ENCODE results near the gene ANAPC7.
"Not testable (repeated sequence)": the region's sequence is repeated elsewhere in the genome, so short reads cannot be mapped to it uniquely, and the experiment has no call there.

ANAPC7 gene

DNA sequence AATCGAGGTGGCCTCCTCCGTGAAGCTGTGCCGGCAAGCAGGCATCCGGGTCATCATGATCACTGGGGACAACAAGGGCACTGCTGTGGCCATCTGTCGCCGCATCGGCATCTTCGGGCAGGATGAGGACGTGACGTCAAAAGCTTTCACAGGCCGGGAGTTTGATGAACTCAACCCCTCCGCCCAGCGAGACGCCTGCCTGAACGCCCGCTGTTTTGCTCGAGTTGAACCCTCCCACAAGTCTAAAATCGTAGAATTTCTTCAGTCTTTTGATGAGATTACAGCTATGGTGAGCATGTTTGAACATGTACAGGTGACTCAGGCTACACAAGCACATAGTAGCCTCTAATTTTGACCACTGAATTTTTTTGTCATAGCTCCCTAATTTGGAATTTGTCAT, 62.8 kb downstream of the ANAPC7 start:
- Histone ChIP-seq H3K4me3 (ENCODE audit: low read depth, low read length, poor library complexity, severe bottlenecking) (no peak overlapping the region), H3F3A (ENCODE audit: insufficient read depth, low read length) (no peaks in the 10 kb centered on the region)

DNA sequence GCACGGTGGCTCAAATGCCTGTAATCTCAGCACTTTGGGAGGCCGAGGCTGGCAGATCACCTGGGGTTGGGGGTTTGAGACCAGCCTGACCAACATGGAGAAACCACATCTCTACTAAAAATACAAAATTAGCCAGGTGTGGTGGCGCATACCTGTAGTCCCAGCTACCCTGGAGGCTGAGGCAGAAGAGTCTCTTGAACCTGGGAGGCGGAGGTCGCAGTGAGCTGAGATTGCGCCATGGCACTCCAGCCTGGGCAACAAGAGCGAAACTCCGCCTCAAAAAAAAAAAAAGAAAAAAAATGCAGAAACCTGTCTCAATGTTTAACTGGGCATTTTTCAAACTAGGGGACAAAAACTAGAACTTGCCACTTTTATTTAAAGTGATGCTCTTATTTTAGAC, 63.2 kb downstream of the ANAPC7 start:
- H2AFZ ChIP-seq (ENCODE audit: low read length); H3K27me3 ChIP-seq (ENCODE audit: insufficient read depth, low read length); H3K79me2 ChIP-seq (ENCODE audit: insufficient read depth, low read length); H3K9me2 ChIP-seq (ENCODE audit: low read depth, low read length); H3K4me1 ChIP-seq (ENCODE audit: insufficient read depth, low read length, severe bottlenecking); H3K27ac ChIP-seq (ENCODE audit: low read depth, low read length, poor library complexity, severe bottlenecking); H3K4me2 ChIP-seq (ENCODE audit: low read length); H3F3A ChIP-seq (ENCODE audit: insufficient read depth, low read length); H3K9ac ChIP-seq (ENCODE audit: low read length); H3K9me3 ChIP-seq (ENCODE audit: low read length); H3K4me3 ChIP-seq (ENCODE audit: low read depth, low read length, poor library complexity, severe bottlenecking); H4K20me1 ChIP-seq (ENCODE audit: insufficient read depth, low read length): not testable (repeated sequence)
- H3K36me3 ChIP-seq (ENCODE audit: insufficient read depth, low read length): peaks cover 99% of the 10 kb centered on the region

More for the DNA sequence above, 62.8 kb downstream of the ANAPC7 start:
- Histone ChIP-seq H2AFZ (ENCODE audit: low read length) (no peak overlapping the region), H3K9ac (ENCODE audit: low read length) (no peak overlapping the region), H3K27ac (ENCODE audit: low read depth, low read length, poor library complexity, severe bottlenecking) (no peak overlapping the region), H3K79me2 (ENCODE audit: insufficient read depth, low read length) (no peaks in the 10 kb centered on the region), H3K27me3 (ENCODE audit: insufficient read depth, low read length) (no peaks in the 10 kb centered on the region), H3K4me1 (ENCODE audit: insufficient read depth, low read length, severe bottlenecking) (no peaks in the 10 kb centered on the region), H3K36me3 (ENCODE audit: insufficient read depth, low read length) (peaks cover 99% of the 10 kb centered on the region), H3K4me2 (ENCODE audit: low read length) (no peak overlapping the region), H3K9me3 (ENCODE audit: low read length) (no peaks in the 10 kb centered on the region), H3K9me2 (ENCODE audit: low read depth, low read length) (no peaks in the 10 kb centered on the region), H4K20me1 (ENCODE audit: insufficient read depth, low read length) (no peaks in the 10 kb centered on the region)
- no peak for TF ChIP-seq EZH2 (IDR thresholded peaks at IDR 0.05; ENCODE audit: borderline replicate concordance, low read length)

DNA sequence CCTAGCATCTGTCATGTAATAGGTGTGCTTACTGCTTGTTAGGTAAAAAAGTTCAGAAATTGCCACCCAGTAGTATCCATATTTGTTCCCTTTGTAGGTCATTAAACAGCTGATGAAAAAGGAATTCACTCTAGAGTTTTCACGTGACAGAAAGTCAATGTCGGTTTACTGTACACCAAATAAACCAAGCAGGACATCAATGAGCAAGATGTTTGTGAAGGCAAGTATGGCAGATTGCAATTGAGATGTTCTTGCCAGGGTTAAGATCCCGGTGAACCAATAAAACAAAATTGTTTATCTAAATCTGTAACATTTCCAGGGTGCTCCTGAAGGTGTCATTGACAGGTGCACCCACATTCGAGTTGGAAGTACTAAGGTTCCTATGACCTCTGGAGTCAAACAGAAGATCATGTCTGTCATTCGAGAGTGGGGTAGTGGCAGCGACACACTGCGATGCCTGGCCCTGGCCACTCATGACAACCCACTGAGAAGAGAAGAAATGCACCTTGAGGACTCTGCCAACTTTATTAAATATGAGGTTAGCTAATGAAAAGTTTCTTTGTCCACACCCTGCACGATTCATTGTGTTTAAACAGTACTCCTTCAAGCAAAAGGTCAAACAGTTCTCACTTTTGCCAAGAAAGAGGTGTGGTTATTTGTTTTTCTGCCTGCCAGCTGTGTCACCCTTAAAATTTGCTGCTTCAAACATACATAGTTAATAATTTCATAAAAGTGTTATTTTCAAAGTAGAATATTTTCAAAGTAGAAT, 64.1 kb downstream of the ANAPC7 start:
- H3K9me3 ChIP-seq (ENCODE audit: low read length): no peaks in the 10 kb centered on the region
- H4K20me1 ChIP-seq (ENCODE audit: insufficient read depth, low read length): no peaks in the 10 kb centered on the region
- no peaks in the 10 kb centered on the region for H3F3A ChIP-seq (ENCODE audit: insufficient read depth, low read length)
- H3K27ac ChIP-seq (ENCODE audit: low read depth, low read length, poor library complexity, severe bottlenecking): peak overlapping the region; percentile 32
- H3K9ac ChIP-seq (ENCODE audit: low read length): no peak overlapping the region
- peaks cover 99% of the 10 kb centered on the region for H3K36me3 ChIP-seq (ENCODE audit: insufficient read depth, low read length)
- H2AFZ ChIP-seq (ENCODE audit: low read length): no peak overlapping the region
- H3K9me2 ChIP-seq (ENCODE audit: low read depth, low read length): no peaks in the 10 kb centered on the region
- H3K4me2 ChIP-seq (ENCODE audit: low read length): no peak overlapping the region
- TF ChIP-seq EZH2 (IDR thresholded peaks at IDR 0.05; ENCODE audit: borderline replicate concordance, low read length): no peak
- TF ChIP-seq CTCF (IDR thresholded peaks at IDR 0.05; ENCODE audit: low read length): no peak
- no peaks in the 10 kb centered on the region for H3K79me2 ChIP-seq (ENCODE audit: insufficient read depth, low read length)
- no peaks in the 10 kb centered on the region for H3K27me3 ChIP-seq (ENCODE audit: insufficient read depth, low read length)
- no peak overlapping the region for H3K4me3 ChIP-seq (ENCODE audit: low read depth, low read length, poor library complexity, severe bottlenecking)
- H3K4me1 ChIP-seq (ENCODE audit: insufficient read depth, low read length, severe bottlenecking): no peaks in the 10 kb centered on the region

GRCh38 chr12:110338754-110339153, 64.8 kb downstream of the ANAPC7 start:
- Histone ChIP-seq H3K9me3 (ENCODE audit: low read length) (no peaks in the 10 kb centered on the region), H3K4me3 (ENCODE audit: low read depth, low read length, poor library complexity, severe bottlenecking) (no peak overlapping the region), H3K4me2 (ENCODE audit: low read length) (no peak overlapping the region), H4K20me1 (ENCODE audit: insufficient read depth, low read length) (no peaks in the 10 kb centered on the region), H2AFZ (ENCODE audit: low read length) (no peak overlapping the region), H3K79me2 (ENCODE audit: insufficient read depth, low read length) (no peaks in the 10 kb centered on the region), H3K9ac (ENCODE audit: low read length) (no peak overlapping the region), H3K36me3 (ENCODE audit: insufficient read depth, low read length) (peaks cover 99% of the 10 kb centered on the region), H3K27ac (ENCODE audit: low read depth, low read length, poor library complexity, severe bottlenecking) (peak overlapping the region; percentile 32), H3K4me1 (ENCODE audit: insufficient read depth, low read length, severe bottlenecking) (no peaks in the 10 kb centered on the region), H3K27me3 (ENCODE audit: insufficient read depth, low read length) (no peaks in the 10 kb centered on the region), H3F3A (ENCODE audit: insufficient read depth, low read length) (no peaks in the 10 kb centered on the region), H3K9me2 (ENCODE audit: low read depth, low read length) (no peaks in the 10 kb centered on the region)
- TF ChIP-seq CTCF (IDR thresholded peaks at IDR 0.05; ENCODE audit: low read length): no peak
- no peak for TF ChIP-seq EZH2 (IDR thresholded peaks at IDR 0.05; ENCODE audit: borderline replicate concordance, low read length)

Measured in OCI-LY1 (cell line).